ENCODE results near the gene HRH1. TPM values are rescaled to one million over a fixed set of nuclear protein-coding genes. Genes with fewer than 3 reads are reported as not detected.

Gene HRH1
- total RNA-seq, 1 donor from 2014 or later = 1.4 TPM

DNA sequence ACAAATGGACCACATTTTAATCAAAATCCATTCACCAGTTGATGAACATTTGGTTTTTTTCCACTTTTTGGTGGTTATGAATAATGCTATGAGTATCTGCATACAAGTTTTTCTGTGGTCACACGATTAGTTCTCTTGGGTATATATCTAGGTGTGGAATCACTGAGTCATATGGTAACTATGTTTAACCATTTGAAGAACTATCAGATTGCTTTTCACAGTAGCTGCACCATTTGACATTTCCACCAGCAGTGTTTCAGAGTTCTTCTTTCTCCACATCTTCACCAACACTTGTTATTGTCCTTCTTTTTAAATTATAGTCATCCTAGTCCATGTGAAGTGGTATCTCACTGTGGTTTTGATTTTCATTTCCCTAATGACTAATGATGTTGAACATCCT, 84.6 kb downstream of the HRH1 start:
- Histone ChIP-seq H3K27ac (replicated peaks) (no peak overlapping the region), H3K9me3 (replicated peaks) (peaks cover 7% of the 10 kb centered on the region), H3K36me3 (no peaks in the 10 kb centered on the region), H3K4me3 (no peak overlapping the region), H3K27me3 (ENCODE audit: low read depth) (peaks cover 19% of the 10 kb centered on the region), H3K4me1 (no peaks in the 10 kb centered on the region)
- intact Hi-C loops (cut with micrococcal nuclease) = loop anchor here (10.0 kb wide), 1 partner anchor 96 kb away; no protein-coding TSS in a partner anchor
- no peak for DNase-seq
- TF ChIP-seq, protein P1, sequence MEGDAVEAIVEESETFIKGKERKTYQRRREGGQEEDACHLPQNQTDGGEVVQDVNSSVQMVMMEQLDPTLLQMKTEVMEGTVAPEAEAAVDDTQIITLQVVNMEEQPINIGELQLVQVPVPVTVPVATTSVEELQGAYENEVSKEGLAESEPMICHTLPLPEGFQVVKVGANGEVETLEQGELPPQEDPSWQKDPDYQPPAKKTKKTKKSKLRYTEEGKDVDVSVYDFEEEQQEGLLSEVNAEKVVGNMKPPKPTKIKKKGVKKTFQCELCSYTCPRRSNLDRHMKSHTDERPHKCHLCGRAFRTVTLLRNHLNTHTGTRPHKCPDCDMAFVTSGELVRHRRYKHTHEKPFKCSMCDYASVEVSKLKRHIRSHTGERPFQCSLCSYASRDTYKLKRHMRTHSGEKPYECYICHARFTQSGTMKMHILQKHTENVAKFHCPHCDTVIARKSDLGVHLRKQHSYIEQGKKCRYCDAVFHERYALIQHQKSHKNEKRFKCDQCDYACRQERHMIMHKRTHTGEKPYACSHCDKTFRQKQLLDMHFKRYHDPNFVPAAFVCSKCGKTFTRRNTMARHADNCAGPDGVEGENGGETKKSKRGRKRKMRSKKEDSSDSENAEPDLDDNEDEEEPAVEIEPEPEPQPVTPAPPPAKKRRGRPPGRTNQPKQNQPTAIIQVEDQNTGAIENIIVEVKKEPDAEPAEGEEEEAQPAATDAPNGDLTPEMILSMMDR (IDR thresholded peaks at IDR 0.05; ENCODE audit: borderline replicate concordance) = no peak

DNA sequence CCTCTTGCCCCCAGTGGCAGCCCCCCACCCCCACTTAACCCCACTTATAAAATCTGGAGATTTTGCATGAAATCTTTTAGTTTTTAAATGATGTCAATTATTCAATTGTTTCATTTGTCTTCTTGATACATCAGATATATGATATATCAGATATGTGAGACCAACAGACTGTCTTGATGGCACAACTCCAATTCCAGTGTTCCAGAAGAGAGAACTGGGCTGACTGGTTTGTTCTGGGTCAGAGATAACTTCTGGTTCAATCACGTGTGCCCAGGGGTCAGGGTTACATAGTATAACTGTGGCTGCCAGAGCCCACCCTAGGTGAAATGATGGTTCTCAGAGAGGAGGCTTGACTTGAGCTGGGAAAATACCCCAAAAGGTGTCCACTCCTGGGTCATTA, 85.5 kb downstream of the HRH1 start:
- Histone ChIP-seq H3K27ac (replicated peaks) (no peak overlapping the region), H3K4me1 (no peaks in the 10 kb centered on the region)
- intact Hi-C loops (cut with micrococcal nuclease) = loop anchor here (10.0 kb wide), 1 partner anchor 95 kb away; no protein-coding TSS in a partner anchor

DNA sequence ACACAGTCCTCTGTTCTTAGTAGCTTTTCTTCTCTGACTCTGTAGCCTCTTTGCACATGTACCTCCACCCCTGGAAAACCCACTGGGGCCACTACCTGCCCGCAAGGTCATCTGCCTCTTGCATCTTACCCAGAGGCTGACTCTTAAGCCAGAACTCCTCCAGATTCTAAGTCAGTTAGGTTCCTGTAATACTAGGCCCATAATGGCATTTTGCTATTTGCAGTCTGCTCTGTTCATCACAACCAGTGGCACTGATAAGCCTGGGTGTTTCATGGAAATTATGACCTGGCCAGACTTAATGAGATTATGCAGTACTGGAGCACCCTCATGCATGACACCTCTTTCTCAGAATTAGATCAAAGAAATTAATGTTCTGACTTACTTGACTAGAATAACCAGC, 86.2 kb downstream of the HRH1 start:
- TF ChIP-seq, protein P1 (IDR thresholded peaks at IDR 0.05; ENCODE audit: borderline replicate concordance) = no peak
- no peak for DNase-seq
- Histone ChIP-seq H3K4me3 (no peak overlapping the region), H3K27ac (replicated peaks) (no peak overlapping the region), H3K27me3 (ENCODE audit: low read depth) (peaks cover 5% of the 10 kb centered on the region), H3K4me1 (no peaks in the 10 kb centered on the region), H3K9me3 (replicated peaks) (peaks cover 7% of the 10 kb centered on the region), H3K36me3 (no peaks in the 10 kb centered on the region)
- intact Hi-C loops (cut with micrococcal nuclease) = no loop called here

More for the DNA sequence above, 85.5 kb downstream of the HRH1 start:
- TF ChIP-seq, protein P1 (IDR thresholded peaks at IDR 0.05; ENCODE audit: borderline replicate concordance) = no peak
- Histone ChIP-seq H3K36me3 (no peaks in the 10 kb centered on the region), H3K9me3 (replicated peaks) (peaks cover 7% of the 10 kb centered on the region), H3K27me3 (ENCODE audit: low read depth) (peaks cover 12% of the 10 kb centered on the region), H3K4me3 (no peak overlapping the region)
- no peak for DNase-seq

DNA sequence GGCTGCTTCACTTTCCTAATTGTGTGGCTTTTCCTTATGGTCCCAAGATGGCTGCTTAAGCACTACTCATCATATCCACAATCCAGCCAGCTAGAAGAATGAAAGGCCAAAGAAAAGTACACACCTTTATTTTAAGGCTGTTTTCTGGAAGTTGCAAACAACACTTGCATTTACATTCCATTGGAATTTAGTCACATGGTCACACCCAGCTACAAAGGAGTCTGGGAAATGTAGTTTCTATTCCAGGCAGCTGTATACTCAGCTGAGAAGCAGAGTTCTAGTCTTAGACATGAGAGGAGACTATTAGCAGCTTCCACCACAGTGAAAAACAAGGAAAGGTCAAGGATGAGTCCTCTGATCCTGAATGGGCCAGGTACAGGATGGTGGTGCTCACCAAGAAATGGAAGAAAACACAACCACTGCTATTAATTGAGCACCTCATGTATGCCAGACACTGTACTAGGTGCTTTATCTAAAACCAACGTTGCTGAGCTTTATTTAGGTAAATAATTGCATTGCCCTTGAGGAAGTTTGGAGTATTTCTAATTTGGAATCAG, 89.9 kb downstream of the HRH1 start:
- H3K4me3 ChIP-seq = no peak overlapping the region
- intact Hi-C loops (cut with micrococcal nuclease) = no loop called here
- H3K4me1 ChIP-seq = no peaks in the 10 kb centered on the region
- no peaks in the 10 kb centered on the region for H3K36me3 ChIP-seq
- DNase-seq = no peak
- peaks cover 3% of the 10 kb centered on the region for H3K27me3 ChIP-seq (ENCODE audit: low read depth)
- peaks cover under 1% of the 10 kb centered on the region for H3K9me3 ChIP-seq (replicated peaks)
- TF ChIP-seq, protein P1 (IDR thresholded peaks at IDR 0.05; ENCODE audit: borderline replicate concordance) = no peak
- no peak overlapping the region for H3K27ac ChIP-seq (replicated peaks)

DNA sequence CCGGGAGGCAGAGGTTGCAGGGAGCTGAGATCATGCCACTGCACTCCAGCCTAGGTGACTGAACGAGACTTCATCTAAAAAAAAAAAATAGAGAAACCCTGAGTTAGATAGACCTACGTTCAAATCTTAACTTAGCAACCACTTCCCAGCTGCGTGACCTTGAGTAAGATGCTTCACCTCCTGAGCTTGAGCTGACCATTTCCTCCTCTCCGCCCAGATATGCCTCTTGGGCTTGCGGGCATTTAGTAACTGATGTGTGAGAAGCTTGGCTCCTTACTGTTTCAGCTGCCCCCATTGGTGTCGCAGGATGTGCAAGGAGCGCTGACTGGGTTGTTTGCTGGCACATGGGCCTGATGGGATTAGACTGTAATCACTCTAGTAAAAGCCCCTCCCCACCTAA, 91.0 kb downstream of the HRH1 start:
- intact Hi-C loops (cut with micrococcal nuclease) = no loop called here
- TF ChIP-seq, protein P1 (IDR thresholded peaks at IDR 0.05; ENCODE audit: borderline replicate concordance) = no peak
- no peak overlapping the region for H3K27ac ChIP-seq (replicated peaks)
- DNase-seq = no peak
- peaks cover 3% of the 10 kb centered on the region for H3K27me3 ChIP-seq (ENCODE audit: low read depth)
- no peak overlapping the region for H3K4me3 ChIP-seq
- no peaks in the 10 kb centered on the region for H3K36me3 ChIP-seq
- H3K4me1 ChIP-seq = no peaks in the 10 kb centered on the region
- H3K9me3 ChIP-seq (replicated peaks) = no peaks in the 10 kb centered on the region
